K562 (cell line): ENCODE measurements around the gene MTHFSD. TPM values are rescaled to one million over a fixed set of nuclear protein-coding genes. Genes with fewer than 3 reads are reported as not detected.
A peak's percentile ranks its signal among the peaks of the same experiment; 100 is the strongest.

Experiments used
- ATAC-seq: fragments of 200-7000 bp; cut with Tn5 transposase; 3 replicates; pipeline ENCODE4 v1.9.1; 2020; ENCODE audit warnings: moderate library complexity
- BruUV-seq: library from RNA; stranded (reverse); fragments of 400-500 nt; replicated peaks from 2 replicates; lab custom pipeline; 2021; lab: Mats Ljungman, UMichigan
- CTCF ChIA-PET: fragments of 300-600 bp; formaldehyde crosslinking; extraction: SDS; loops from one replicate; lab custom pipeline; 2021; ENCODE audit warnings: low intra/inter-chr PET ratio; lab: Yijun Ruan, JAX
- POLR2A ChIA-PET: fragments of 300-600, 350-650 bp; sonication (Branson Sonifier 250); formaldehyde crosslinking; extraction: SDS; loops from one replicate; lab custom pipeline; 2021; ENCODE audit warnings: antibody characterized with exemption, inconsistent platforms; lab: Yijun Ruan, JAX
- DNase-seq, 4 experiments: peaks; one replicate each; pipeline versions ENCODE4 v3.0.0 to v3.0.0-alpha.2; 2011 to 2018; ENCODE audit warnings: low spot score in 3 of 4, mixed read lengths in 3 of 4; ENCODE audit errors: extremely low read depth in 1 of 4
- FAIRE-seq: peaks from 2 replicates; lab custom pipeline; 2011; peaks lifted over from hg19 to GRCh38; lab: Jason Lieb, UNC
- H2AFZ ChIP-seq: 2 replicates; pipeline ENCODE4 v1.6.0; 2011; ENCODE audit warnings: low read depth, low read length, control low read depth, inconsistent platforms
- H3K27ac ChIP-seq: fragments of 200-600 bp; 3 replicates; pipeline ENCODE4 v1.8.0; 2011; ENCODE audit warnings: low read depth, mild to moderate bottlenecking, control low read depth, inconsistent platforms, low read length, moderate library complexity, mixed read lengths; ENCODE audit errors: extremely low read depth
- H3K27me3 ChIP-seq, 2 experiments: fragments of 300-600 bp in 1 of 2; 2 replicates in 1 of 2; 3 replicates in 1 of 2; pipeline versions ENCODE4 v1.6.0 to v1.8.0; 2011; ENCODE audit warnings: inconsistent platforms in 2 of 2, low read length in 2 of 2, mild to moderate bottlenecking in 1 of 2, mixed read lengths in 1 of 2, moderate library complexity in 1 of 2; ENCODE audit not compliant: control insufficient read depth in 2 of 2, insufficient read depth in 2 of 2
- H3K36me3 ChIP-seq: fragments of 300-600 bp; 3 replicates; pipeline ENCODE4 v1.8.0; 2011; ENCODE audit warnings: mild to moderate bottlenecking, low read length, inconsistent platforms; ENCODE audit not compliant: control insufficient read depth, insufficient read depth
- H3K4me1 ChIP-seq, 2 experiments: fragments of 200-600 bp in 1 of 2; replicated peaks in 1 of 2; 2 replicates in 1 of 2; 3 replicates in 1 of 2; pipeline versions ENCODE4 v1.5.1 to v1.8.0; 2011; ENCODE audit warnings: inconsistent platforms in 2 of 2, low read length in 2 of 2, mild to moderate bottlenecking in 1 of 2, mixed read lengths in 1 of 2, moderate library complexity in 1 of 2; ENCODE audit not compliant: control insufficient read depth in 2 of 2, insufficient read depth in 2 of 2
- H3K4me2 ChIP-seq: 2 replicates; pipeline ENCODE4 v1.6.1; 2011; ENCODE audit warnings: low read length, control low read depth, inconsistent platforms, mixed read lengths; ENCODE audit not compliant: insufficient read depth
- H3K4me3 ChIP-seq: fragments of 200-600 bp; sonication (generic), shearing (Covaris generic); 2 replicates; pipeline ENCODE4 v1.5.1; 2016; ENCODE audit warnings: control low read depth, inconsistent platforms
- H3K79me2 ChIP-seq: fragments of 200-600 bp; 3 replicates; pipeline ENCODE4 v1.8.0; 2011; ENCODE audit warnings: low read length, inconsistent platforms; ENCODE audit not compliant: control insufficient read depth, insufficient read depth
- H3K9ac ChIP-seq, 2 experiments: 2 replicates each; pipeline versions ENCODE4 v1.6.0 to v1.6.1; 2011; ENCODE audit warnings: low read depth in 2 of 2, low read length in 2 of 2, control low read depth in 1 of 2, inconsistent platforms in 1 of 2, mild to moderate bottlenecking in 1 of 2, mixed read lengths in 1 of 2; ENCODE audit not compliant: insufficient read depth in 1 of 2
- H3K9me1 ChIP-seq: one replicate; pipeline ENCODE4 v1.6.0; 2011; ENCODE audit warnings: inconsistent platforms, mild to moderate bottlenecking, low read length, moderate library complexity; ENCODE audit not compliant: control insufficient read depth, insufficient read depth
- H3K9me3 ChIP-seq: replicated peaks from 2 replicates; pipeline ENCODE4 v1.5.1; 2011; ENCODE audit warnings: low read depth, low read length, inconsistent platforms; ENCODE audit not compliant: control insufficient read depth, insufficient read depth
- H4K20me1 ChIP-seq: replicated peaks from 2 replicates; pipeline ENCODE4 v1.6.1; 2011; ENCODE audit warnings: low read length, inconsistent platforms, mixed read lengths; ENCODE audit not compliant: control insufficient read depth, insufficient read depth
- ATF1 ChIP-seq, 2 experiments: fragments of 450-650 bp in 1 of 2; IDR thresholded peaks; 2 replicates each; pipeline ENCODE4 v1.6.1; 2016; ENCODE audit warnings: missing compliant biosample characterization in 1 of 2, missing genetic modification characterization in 1 of 2
- BCLAF1 ChIP-seq, 2 experiments: fragments of 450-650 bp in 1 of 2; IDR thresholded peaks; 2 replicates each; pipeline ENCODE4 v1.6.1; 2011 to 2017; ENCODE audit warnings: low read depth in 2 of 2, antibody characterized with exemption in 1 of 2, borderline replicate concordance in 1 of 2, low read length in 1 of 2, mild to moderate bottlenecking in 1 of 2, mixed read lengths in 1 of 2; ENCODE audit not compliant: control insufficient read depth in 1 of 2
- BMI1 ChIP-seq: fragments of 150-350 bp; IDR thresholded peaks from 2 replicates; pipeline ENCODE4 v1.6.1; 2014; ENCODE audit warnings: low read length
- BRF2 ChIP-seq: IDR thresholded peaks from 3 replicates; pipeline ENCODE4 v1.6.1; 2011; ENCODE audit warnings: borderline replicate concordance, mild to moderate bottlenecking; ENCODE audit not compliant: insufficient read length, insufficient read depth
- CBX2 ChIP-seq: fragments of 200-600 bp; sonication (generic); IDR thresholded peaks from one replicate; pipeline ENCODE4 v1.6.1; 2012; ENCODE audit warnings: mild to moderate bottlenecking, low read length, inconsistent platforms; ENCODE audit not compliant: insufficient read depth, poor library complexity, severe bottlenecking
- EGR1 ChIP-seq: fragments of 450-650 bp; conservative IDR thresholded peaks from 2 replicates; pipeline ENCODE4 v1.6.1; 2017; ENCODE audit warnings: mild to moderate bottlenecking
- EHMT2 ChIP-seq: fragments of 450-650 bp; IDR thresholded peaks from 2 replicates; pipeline ENCODE4 v1.6.1; 2018; ENCODE audit warnings: antibody characterized with exemption
- LCOR ChIP-seq: sonication (generic); formaldehyde crosslinking; IDR thresholded peaks from 2 replicates; pipeline ENCODE4 v1.8.0; 2022; ENCODE audit warnings: mild to moderate bottlenecking, missing genetic modification reagents
- MEIS2 ChIP-seq: fragments of 450-650 bp; IDR thresholded peaks from 2 replicates; pipeline ENCODE4 v1.6.1; 2014; ENCODE audit warnings: mild to moderate bottlenecking; ENCODE audit not compliant: partially characterized antibody
- STAG1 ChIP-seq: sonication (generic); formaldehyde crosslinking; IDR thresholded peaks from 2 replicates; pipeline ENCODE4 v1.5.0; 2020; ENCODE audit warnings: missing genetic modification reagents, borderline replicate concordance
- ZNF668 ChIP-seq: fragments of 250-450 bp; sonication (Bioruptor Pico); IDR thresholded peaks from 2 replicates; pipeline ENCODE4 v1.8.0; 2022; ENCODE audit warnings: mild to moderate bottlenecking, inconsistent platforms
- WGBS: fragments of 100-300 bp; shearing (Covaris generic); methylation state at CpG from one replicate; pipeline ENCODE4 v1.1.6; 2016; ENCODE audit warnings: low coverage, mixed read lengths; ENCODE audit not compliant: insufficient coverage; ENCODE audit errors: missing lambda C conversion rate; 5-methylcytosine and 5-hydroxymethylcytosine counted together
- in situ Hi-C: fragments of 300-500 bp; cut with MboI; formaldehyde crosslinking; loops from 4 replicates; pipeline ENCODE4 v1.15.0; 2018; ENCODE audit warnings: inconsistent platforms, mixed read lengths
- intact Hi-C: fragments of 100-400 bp; cut with micrococcal nuclease; formaldehyde crosslinking; loops from 2 replicates; pipeline ENCODE4 v1.14.2; 2022
- polyA plus RNA-seq, 8 experiments: library from polyadenylated mRNA; depleted of rRNA in 4 of 8; stranded (reverse) in 5 of 8; unstranded in 3 of 8; fragments of >200 nt; fragmentation: Nextera tagmentation in 2 of 8; fragmentation: Illumina TruSeq in 1 of 8; extraction: Ambion mirVana in 2 of 8; extraction: Trizol in 1 of 8; gene quantifications; 2 replicates each; pipeline versions ENCODE4 v1.2.1 to v1.2.3, GENCODE V29; 2011 to 2014; ENCODE audit warnings: inconsistent platforms in 1 of 8, missing spikeins in 1 of 8
- total RNA-seq, 7 experiments: library from RNA; depleted of rRNA in 6 of 7; stranded (reverse); fragments of >200 nt in 6 of 7; fragmentation: Illumina TruSeq in 2 of 7; extraction: Trizol in 2 of 7; gene quantifications; 2 replicates each; pipeline versions ENCODE4 v1.2.1 to v1.2.3, GENCODE V29; 2011 to 2021; ENCODE audit warnings: low replicate concordance in 1 of 7
- TF ChIP-seq, protein P1 (sequence below): fragments of 450-650 bp; formaldehyde crosslinking; IDR thresholded peaks from 2 replicates; pipeline ENCODE4 v1.4.0; 2020; ENCODE audit warnings: mild to moderate bottlenecking, moderate library complexity

MTHFSD gene
- total and polyA plus RNA-seq, 9 of the 15 experiments (the other 6 are each of a cell fraction or from before 2014, with no cell fraction given): 3.2 to 20.2 (median 12.0) TPM

- no peak for TF ChIP-seq ZNF668 (CRISPR knock-in tag)
- TF ChIP-seq STAG1: peak; percentile 95
- TF ChIP-seq ATF1 (CRISPR knock-in tag; IDR thresholded peaks at IDR 0.05): no peak
- TF ChIP-seq ATF1 (tag; IDR thresholded peaks at IDR 0.05): 0 out of 2 replicates have a peak, but pooled peaks have one; percentile 45
- peak; percentile 32 for TF ChIP-seq EGR1
- peak; percentile 48; the same call in 1 of the 2 replicates for TF ChIP-seq BMI1
- TF ChIP-seq, all 486 proteins: peak for 30
Observed at GRCh38 chr16:86563469-86564345, 8.7 kb upstream of the MTHFSD start (continued).

DNA sequence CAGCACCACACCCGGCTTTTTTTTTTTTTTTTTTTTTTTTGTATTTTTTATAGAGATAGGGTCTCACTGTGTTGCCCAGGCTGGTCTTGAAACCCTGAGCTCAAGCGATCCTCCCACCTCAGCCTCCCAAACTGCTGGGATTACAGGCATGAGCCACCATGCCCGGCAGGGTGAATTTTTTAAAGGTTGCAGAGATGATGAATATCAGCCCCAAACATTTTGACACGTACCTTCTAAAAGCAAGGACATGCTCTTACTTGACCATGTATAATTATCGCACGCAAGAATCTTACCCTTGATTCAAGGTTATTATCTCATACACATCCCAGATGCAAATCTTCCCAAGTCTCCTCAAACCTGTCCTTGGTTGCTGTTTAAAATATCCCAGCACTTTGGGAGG, 7.3 kb upstream of the MTHFSD start:
- BruUV-seq: no TSS peak
- intact Hi-C loops: loop anchor here (5.0 to 10.0 kb wide), 3 partner anchors 310 to 1075 kb away; no protein-coding TSS in a partner anchor
- CTCF ChIA-PET: interaction anchor here (2.5 kb wide), 1 partner anchor 716 kb away, joined by 38 read pairs; no protein-coding TSS in a partner anchor

More for the DNA sequence above, 7.3 kb upstream of the MTHFSD start:
- DNase-seq (no peak), ATAC-seq (no peak)
- Histone ChIP-seq H3K4me1 (peaks cover 0 to 11% of the 10 kb centered on the region in 2 experiments; a peak in 1 of 5 replicates), H3K9me3 (no peaks in the 10 kb centered on the region)
- WGBS: 10% methylated on average over 5 of the region's 6 CpGs
- TF ChIP-seq, protein P1, sequence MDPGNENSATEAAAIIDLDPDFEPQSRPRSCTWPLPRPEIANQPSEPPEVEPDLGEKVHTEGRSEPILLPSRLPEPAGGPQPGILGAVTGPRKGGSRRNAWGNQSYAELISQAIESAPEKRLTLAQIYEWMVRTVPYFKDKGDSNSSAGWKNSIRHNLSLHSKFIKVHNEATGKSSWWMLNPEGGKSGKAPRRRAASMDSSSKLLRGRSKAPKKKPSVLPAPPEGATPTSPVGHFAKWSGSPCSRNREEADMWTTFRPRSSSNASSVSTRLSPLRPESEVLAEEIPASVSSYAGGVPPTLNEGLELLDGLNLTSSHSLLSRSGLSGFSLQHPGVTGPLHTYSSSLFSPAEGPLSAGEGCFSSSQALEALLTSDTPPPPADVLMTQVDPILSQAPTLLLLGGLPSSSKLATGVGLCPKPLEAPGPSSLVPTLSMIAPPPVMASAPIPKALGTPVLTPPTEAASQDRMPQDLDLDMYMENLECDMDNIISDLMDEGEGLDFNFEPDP (CRISPR knock-in tag): no peak
- no peak for TF ChIP-seq CBX2
- TF ChIP-seq BMI1: no peak
- TF ChIP-seq MEIS2: no peak
- no peak for TF ChIP-seq EHMT2
- no peak for TF ChIP-seq BCLAF1 (IDR thresholded peaks at IDR 0.05; ENCODE audit: borderline replicate concordance in 1 of 2, control insufficient read depth in 1 of 2, low read depth in 2 of 2, low read length in 1 of 2)
- no peak for TF ChIP-seq BRF2
- no peak for TF ChIP-seq LCOR
- TF ChIP-seq, all 486 proteins: peak for 0
- POLR2A ChIA-PET: no interaction called here
- FAIRE-seq: no peak
- H4K20me1 ChIP-seq: no peaks in the 10 kb centered on the region
- no peak overlapping the region for H2AFZ ChIP-seq
- H3K4me3 ChIP-seq: no peak overlapping the region
- no peak overlapping the region for H3K27ac ChIP-seq
- H3K79me2 ChIP-seq: no peaks in the 10 kb centered on the region
- H3K36me3 ChIP-seq: no peaks in the 10 kb centered on the region
- no peak overlapping the region for H3K9ac ChIP-seq
- H3K27me3 ChIP-seq: peaks cover 33 to 47% of the 10 kb centered on the region in 2 experiments; a peak in 4 of 5 replicates
- in situ Hi-C loops: loop anchor here (10.0 to 25.0 kb wide), 2 partner anchors 712 to 1075 kb away; no protein-coding TSS in a partner anchor
- no peaks in the 10 kb centered on the region for H3K9me1 ChIP-seq
- H3K4me2 ChIP-seq: no peak overlapping the region
